Ishikawa (cell line): ENCODE results near the gene SPSB3.

Experiments
- CEBPB ChIP-seq: IDR thresholded peaks from 2 replicates; pipeline ENCODE4 v1.6.1; 2012
- CREB1 ChIP-seq: IDR thresholded peaks from 2 replicates; pipeline ENCODE4 v1.6.1; 2012; ENCODE audit warnings: low read depth
- EGR1 ChIP-seq: IDR thresholded peaks from 2 replicates; pipeline ENCODE4 v1.6.1; 2012
- EP300 ChIP-seq: IDR thresholded peaks from 2 replicates; pipeline ENCODE4 v1.6.1; 2012; ENCODE audit warnings: borderline replicate concordance
- FOXM1 ChIP-seq: IDR thresholded peaks from 2 replicates; pipeline ENCODE4 v1.6.1; 2012; ENCODE audit warnings: low read depth, borderline replicate concordance
- MAX ChIP-seq: IDR thresholded peaks from 2 replicates; pipeline ENCODE4 v1.6.1; 2012
- NFIC ChIP-seq: IDR thresholded peaks from 2 replicates; pipeline ENCODE4 v1.6.1; 2012
- RAD21 ChIP-seq: IDR thresholded peaks from 2 replicates; pipeline ENCODE4 v1.6.1; 2012; ENCODE audit warnings: low read depth
- REST ChIP-seq: IDR thresholded peaks from 2 replicates; pipeline ENCODE4 v1.6.1; 2012; ENCODE audit warnings: low read depth, mild to moderate bottlenecking
- TAF1 ChIP-seq: IDR thresholded peaks from 2 replicates; pipeline ENCODE4 v1.6.1; 2012; ENCODE audit warnings: low read depth, mild to moderate bottlenecking
- TCF12 ChIP-seq: IDR thresholded peaks from 2 replicates; pipeline ENCODE4 v1.6.1; 2012; ENCODE audit warnings: low read depth
- TEAD4 ChIP-seq: IDR thresholded peaks from 2 replicates; pipeline ENCODE4 v1.6.1; 2012
- YY1 ChIP-seq: IDR thresholded peaks from 2 replicates; pipeline ENCODE4 v1.6.1; 2012; ENCODE audit warnings: low read depth
- ZBTB7A ChIP-seq: IDR thresholded peaks from 2 replicates; pipeline ENCODE4 v1.6.1; 2012; ENCODE audit warnings: low read depth
- TF ChIP-seq, protein P1 (sequence below): IDR thresholded peaks from 2 replicates; pipeline ENCODE4 v1.6.1; 2012

SPSB3 gene

GRCh38 chr16:1759511-1759910 lies 22.9 kb downstream of the SPSB3 start:
- no peak for TF ChIP-seq TEAD4
- TF ChIP-seq EGR1: no peak
- TF ChIP-seq, protein P1, sequence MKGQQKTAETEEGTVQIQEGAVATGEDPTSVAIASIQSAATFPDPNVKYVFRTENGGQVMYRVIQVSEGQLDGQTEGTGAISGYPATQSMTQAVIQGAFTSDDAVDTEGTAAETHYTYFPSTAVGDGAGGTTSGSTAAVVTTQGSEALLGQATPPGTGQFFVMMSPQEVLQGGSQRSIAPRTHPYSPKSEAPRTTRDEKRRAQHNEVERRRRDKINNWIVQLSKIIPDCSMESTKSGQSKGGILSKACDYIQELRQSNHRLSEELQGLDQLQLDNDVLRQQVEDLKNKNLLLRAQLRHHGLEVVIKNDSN: no peak
- no peak for TF ChIP-seq TCF12
- no peak for TF ChIP-seq FOXM1
- TF ChIP-seq EP300: no peak
- TF ChIP-seq ZBTB7A: no peak
- no peak for TF ChIP-seq MAX

- TF ChIP-seq TEAD4 (no peak), NFIC (no peak), CREB1 (no peak), TAF1 (no peak), EP300 (no peak), ZBTB7A (no peak), TCF12 (no peak), FOXM1 (no peak), YY1 (no peak), CEBPB (no peak), MAX (no peak), EGR1 (no peak), REST (no peak), RAD21 (no peak)
- TF ChIP-seq, protein P1: no peak
Observed at GRCh38 chr16:1758923-1759322, 23.4 kb downstream of the SPSB3 start.

DNA sequence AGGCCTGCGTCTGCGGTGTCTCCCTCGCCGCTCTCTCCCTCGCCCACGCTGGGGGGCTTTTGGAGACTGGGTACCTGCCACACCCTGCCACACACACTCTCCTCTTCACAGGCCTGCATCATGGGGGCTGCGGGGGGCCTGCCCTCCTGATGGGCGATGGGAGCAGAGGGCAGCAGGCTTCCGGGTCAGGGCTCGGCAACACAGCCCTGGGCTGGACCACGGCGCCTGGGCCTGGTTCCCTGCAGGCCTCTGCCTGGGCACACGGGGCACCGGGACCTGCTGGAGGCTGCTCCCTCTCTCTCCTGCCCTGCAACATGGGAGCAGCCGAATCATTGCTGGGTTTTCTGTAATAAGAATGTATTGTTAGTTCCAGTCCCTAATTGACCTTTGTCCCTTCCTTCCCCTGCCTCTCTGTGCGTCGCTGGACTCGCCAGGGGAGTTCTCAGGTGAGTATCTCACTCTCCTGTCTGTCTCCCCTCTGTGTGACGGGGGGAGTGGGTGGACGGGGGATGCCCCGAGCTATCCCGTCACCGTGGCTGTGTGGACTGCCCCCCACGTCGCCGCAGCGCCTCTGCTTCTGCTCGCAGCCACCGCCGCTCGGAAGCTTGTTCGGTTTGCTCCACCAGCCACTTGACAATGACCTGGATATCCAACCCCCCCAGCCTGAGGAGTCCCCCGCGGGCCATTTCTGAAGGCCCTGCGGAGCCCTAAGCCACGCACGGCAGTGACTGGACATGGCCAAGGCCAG lies 24.5 kb downstream of the SPSB3 start:
- TF ChIP-seq TEAD4 (no peak), CREB1 (no peak), ZBTB7A (no peak), RAD21 (no peak), TCF12 (no peak), FOXM1 (no peak), MAX (no peak), YY1 (no peak), EP300 (no peak), REST (no peak), EGR1 (no peak), CEBPB (no peak), TAF1 (no peak), NFIC (no peak)
- TF ChIP-seq, protein P1: no peak

- TF ChIP-seq EP300 (no peak), TCF12 (no peak), CEBPB (no peak), FOXM1 (no peak), RAD21 (no peak), CREB1 (no peak), TAF1 (no peak), TEAD4 (no peak), ZBTB7A (no peak), REST (no peak), EGR1 (no peak), YY1 (no peak), NFIC (no peak), MAX (no peak)
- TF ChIP-seq, protein P1: no peak
Observed at GRCh38 chr16:1754204-1754603, 28.2 kb downstream of the SPSB3 start.
